SK-N-SH (cell line): ENCODE measurements around the gene PCGF3. TPM values are rescaled to one million over a fixed set of nuclear protein-coding genes. Genes with fewer than 3 reads are reported as not detected.
"Not testable (repeated sequence)": the region's sequence is repeated elsewhere in the genome, so short reads cannot be mapped to it uniquely, and the experiment has no call there.

Experiments
- CTCF ChIA-PET: fragments of 300-600, 350-600 bp; formaldehyde crosslinking; extraction: SDS; loops from one replicate; lab custom pipeline; 2021; lab: Yijun Ruan, JAX
- POLR2A ChIA-PET: fragments of 350-600 bp; sonication (Branson Sonifier 250); formaldehyde crosslinking; extraction: SDS; loops from one replicate; lab custom pipeline; 2020; ENCODE audit warnings: antibody characterized with exemption, inconsistent platforms; lab: Yijun Ruan, JAX
- DNase-seq: peaks from one replicate; pipeline ENCODE4 v3.0.0; 2012
- H2AFZ ChIP-seq: fragments of 200-600 bp; sonication (generic); 2 replicates; pipeline ENCODE4 v1.8.1; 2016; ENCODE audit warnings: antibody characterized with exemption, mild to moderate bottlenecking, low read depth
- H3F3A ChIP-seq: fragments of 200-600 bp; sonication (generic); replicated peaks from 2 replicates; pipeline ENCODE3; 2016; ENCODE audit warnings: antibody characterized with exemption, mild to moderate bottlenecking; ENCODE audit not compliant: insufficient read depth
- H3K27ac ChIP-seq, 2 experiments: fragments of 200-500 bp in 1 of 2; fragments of 200-600 bp in 1 of 2; sonication (Bioruptor generic) in 1 of 2; sonication (generic), shearing (Covaris generic) in 1 of 2; 2 replicates each; pipeline versions ENCODE4 v1.5.1 to v1.6.1; 2014 to 2016; ENCODE audit warnings: low read depth in 2 of 2, inconsistent platforms in 1 of 2, low read length in 1 of 2, mild to moderate bottlenecking in 1 of 2, mixed read lengths in 1 of 2
- H3K27me3 ChIP-seq: fragments of 200-600 bp; sonication (generic), shearing (Covaris generic); 2 replicates; pipeline ENCODE4 v1.6.1; 2016; ENCODE audit warnings: mixed run types; ENCODE audit not compliant: insufficient read depth
- H3K36me3 ChIP-seq, 2 experiments: fragments of 200-500 bp in 1 of 2; fragments of 200-600 bp in 1 of 2; sonication (Bioruptor generic) in 1 of 2; sonication (generic) in 1 of 2; replicated peaks in 1 of 2; 2 replicates each; pipeline versions ENCODE3 to v1.5.1; 2014 to 2016; ENCODE audit warnings: low read length in 1 of 2, mild to moderate bottlenecking in 1 of 2; ENCODE audit not compliant: insufficient read depth in 2 of 2, control insufficient read depth in 1 of 2
- H3K4me1 ChIP-seq, 2 experiments: fragments of 200-500 bp in 1 of 2; fragments of 200-600 bp in 1 of 2; sonication (Bioruptor generic) in 1 of 2; sonication (generic), shearing (Covaris generic) in 1 of 2; 2 replicates each; pipeline versions ENCODE4 v1.5.1 to v1.6.1; 2014 to 2016; ENCODE audit warnings: low read depth in 1 of 2, low read length in 1 of 2, mixed run types in 1 of 2; ENCODE audit not compliant: insufficient read depth in 2 of 2, control insufficient read depth in 1 of 2
- H3K4me2 ChIP-seq: fragments of 200-600 bp; sonication (generic), shearing (Covaris generic); 2 replicates; pipeline ENCODE4 v1.6.1; 2017; ENCODE audit warnings: mixed run types
- H3K4me3 ChIP-seq, 2 experiments: fragments of 200-500 bp in 1 of 2; fragments of 200-600 bp in 1 of 2; sonication (Bioruptor generic) in 1 of 2; sonication (generic), shearing (Covaris generic) in 1 of 2; 2 replicates each; pipeline versions ENCODE4 v1.5.1 to v1.8.1; 2014 to 2016; ENCODE audit warnings: low read depth in 2 of 2, inconsistent platforms in 1 of 2, low read length in 1 of 2, mild to moderate bottlenecking in 1 of 2, mixed read lengths in 1 of 2, moderate library complexity in 1 of 2
- H3K79me2 ChIP-seq: fragments of 200-600 bp; sonication (generic); 2 replicates; pipeline ENCODE4 v1.8.1; 2017; ENCODE audit warnings: mild to moderate bottlenecking; ENCODE audit not compliant: insufficient read depth
- H3K9ac ChIP-seq: fragments of 200-600 bp; sonication (generic); 2 replicates; pipeline ENCODE4 v1.6.1; 2017; ENCODE audit warnings: mixed run types
- H3K9me2 ChIP-seq: fragments of 200-600 bp; sonication (generic); 2 replicates; pipeline ENCODE4 v1.6.1; 2017; ENCODE audit warnings: mixed run types
- H3K9me3 ChIP-seq: fragments of 200-600 bp; sonication (generic); 2 replicates; pipeline ENCODE4 v1.6.1; 2017; ENCODE audit warnings: mixed run types, mild to moderate bottlenecking, moderate library complexity
- H4K20me1 ChIP-seq: fragments of 200-600 bp; sonication (generic); 2 replicates; pipeline ENCODE4 v1.6.1; 2017; ENCODE audit warnings: mild to moderate bottlenecking, mixed run types; ENCODE audit not compliant: insufficient read depth
- CHD2 ChIP-seq: fragments of 150-350 bp; IDR thresholded peaks from 2 replicates; pipeline ENCODE4 v1.6.1; 2018; ENCODE audit warnings: low read length; ENCODE audit not compliant: partially characterized antibody
- ELF1 ChIP-seq: IDR thresholded peaks from 2 replicates; pipeline ENCODE4 v1.4.0; 2012
- EP300 ChIP-seq, 2 experiments: IDR thresholded peaks; 2 replicates each; pipeline versions ENCODE4 v1.4.0 to v1.6.1; 2012; ENCODE audit warnings: borderline replicate concordance in 1 of 2, low read depth in 1 of 2, low read length in 1 of 2
- EZH2phosphoT487 ChIP-seq: fragments of 200-600 bp; sonication (generic); IDR thresholded peaks from 2 replicates; pipeline ENCODE4 v1.6.1; 2017; ENCODE audit warnings: low read depth, mixed run types, mild to moderate bottlenecking, antibody characterized with exemption, moderate library complexity, borderline replicate concordance
- FOXJ3 ChIP-seq: sonication (generic); formaldehyde crosslinking; IDR thresholded peaks from 2 replicates; pipeline ENCODE4 v1.5.1; 2020; ENCODE audit warnings: mild to moderate bottlenecking, missing genetic modification reagents
- MEF2A ChIP-seq: IDR thresholded peaks from 2 replicates; pipeline ENCODE4 v1.4.0; 2012; ENCODE audit warnings: low read depth, borderline replicate concordance
- MXI1 ChIP-seq: IDR thresholded peaks from 2 replicates; pipeline ENCODE4 v1.6.1; 2012; ENCODE audit warnings: mild to moderate bottlenecking, low read depth, low read length, improper control_type of control experiment
- NRF1 ChIP-seq: IDR thresholded peaks from 2 replicates; pipeline ENCODE4 v1.6.1; 2012; ENCODE audit warnings: low read depth, mild to moderate bottlenecking, low read length
- RAD21 ChIP-seq: IDR thresholded peaks from 2 replicates; pipeline ENCODE4 v1.6.1; 2012; ENCODE audit warnings: mild to moderate bottlenecking, low read length
- RCOR1 ChIP-seq: fragments of 150-350 bp; IDR thresholded peaks from 2 replicates; pipeline ENCODE4 v1.6.1; 2017; ENCODE audit warnings: antibody characterized with exemption, low read length
- RXRA ChIP-seq: IDR thresholded peaks from 2 replicates; pipeline ENCODE4 v1.4.0; 2012; ENCODE audit warnings: low read depth, mild to moderate bottlenecking, borderline replicate concordance
- SIN3A ChIP-seq: IDR thresholded peaks from 2 replicates; pipeline ENCODE4 v1.6.1; 2012; ENCODE audit warnings: low read depth, mild to moderate bottlenecking, low read length, moderate library complexity, borderline replicate concordance
- TCF12 ChIP-seq: IDR thresholded peaks from 2 replicates; pipeline ENCODE4 v1.4.0; 2012
- TEAD4 ChIP-seq: IDR thresholded peaks from 2 replicates; pipeline ENCODE4 v1.4.0; 2012; ENCODE audit warnings: mild to moderate bottlenecking, borderline replicate concordance; ENCODE audit not compliant: insufficient read depth
- WGBS: methylation state at CpG from one replicate; pipeline ENCODE4 v1.1.6; 2017; ENCODE audit warnings: low lambda C conversion rate; 5-methylcytosine and 5-hydroxymethylcytosine counted together
- polyA plus RNA-seq, 3 experiments: library from polyadenylated mRNA; depleted of rRNA; stranded (reverse); fragments of >200 nt; gene quantifications; 2 replicates each; pipeline ENCODE4 v1.2.3, GENCODE V29; 2012
- TF ChIP-seq, protein P1 (sequence below): IDR thresholded peaks from 2 replicates; pipeline ENCODE4; 2012
- TF ChIP-seq, protein P2 (sequence below): IDR thresholded peaks from 2 replicates; pipeline ENCODE4 v1.4.0; 2012; ENCODE audit warnings: low read depth, borderline replicate concordance
- TF ChIP-seq, protein P3 (sequence below): fragments of 150-350 bp; IDR thresholded peaks from 2 replicates; pipeline ENCODE4 v1.6.1; 2017; ENCODE audit warnings: antibody characterized with exemption, low read length, low read depth, borderline replicate concordance

The PCGF3 gene
- polyA plus RNA-seq, 1 of the 3 experiments (the other 2 are of a cell fraction), result 44.8 TPM

DNA sequence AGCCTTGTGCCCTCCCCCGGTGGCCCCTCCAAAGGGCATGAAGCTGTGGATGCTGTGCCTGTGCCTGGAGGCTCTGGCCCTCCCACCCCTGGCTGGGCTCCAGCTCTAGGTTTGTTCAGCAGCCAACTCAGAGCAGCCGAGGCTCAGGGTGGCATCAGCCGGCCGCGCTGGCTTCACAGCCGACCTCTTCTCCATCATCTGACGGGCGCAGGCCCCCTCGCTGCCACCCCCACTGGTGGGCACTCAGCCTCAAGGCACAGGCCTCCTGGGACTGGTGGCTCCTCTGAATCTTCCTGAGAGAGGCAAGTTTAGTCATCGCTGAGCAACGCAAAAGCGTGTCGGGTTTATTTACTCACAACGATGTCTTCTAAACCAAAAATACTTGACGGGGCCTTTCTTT, 46.0 kb downstream of the PCGF3 start (continued):
- TF ChIP-seq, protein P1, sequence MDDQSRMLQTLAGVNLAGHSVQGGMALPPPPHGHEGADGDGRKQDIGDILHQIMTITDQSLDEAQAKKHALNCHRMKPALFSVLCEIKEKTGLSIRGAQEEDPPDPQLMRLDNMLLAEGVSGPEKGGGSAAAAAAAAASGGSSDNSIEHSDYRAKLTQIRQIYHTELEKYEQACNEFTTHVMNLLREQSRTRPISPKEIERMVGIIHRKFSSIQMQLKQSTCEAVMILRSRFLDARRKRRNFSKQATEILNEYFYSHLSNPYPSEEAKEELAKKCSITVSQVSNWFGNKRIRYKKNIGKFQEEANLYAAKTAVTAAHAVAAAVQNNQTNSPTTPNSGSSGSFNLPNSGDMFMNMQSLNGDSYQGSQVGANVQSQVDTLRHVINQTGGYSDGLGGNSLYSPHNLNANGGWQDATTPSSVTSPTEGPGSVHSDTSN, result no peak
- TF ChIP-seq RCOR1 (no peak), MEF2A (no peak)
- TF ChIP-seq, all 33 proteins: peak for 0

DNA sequence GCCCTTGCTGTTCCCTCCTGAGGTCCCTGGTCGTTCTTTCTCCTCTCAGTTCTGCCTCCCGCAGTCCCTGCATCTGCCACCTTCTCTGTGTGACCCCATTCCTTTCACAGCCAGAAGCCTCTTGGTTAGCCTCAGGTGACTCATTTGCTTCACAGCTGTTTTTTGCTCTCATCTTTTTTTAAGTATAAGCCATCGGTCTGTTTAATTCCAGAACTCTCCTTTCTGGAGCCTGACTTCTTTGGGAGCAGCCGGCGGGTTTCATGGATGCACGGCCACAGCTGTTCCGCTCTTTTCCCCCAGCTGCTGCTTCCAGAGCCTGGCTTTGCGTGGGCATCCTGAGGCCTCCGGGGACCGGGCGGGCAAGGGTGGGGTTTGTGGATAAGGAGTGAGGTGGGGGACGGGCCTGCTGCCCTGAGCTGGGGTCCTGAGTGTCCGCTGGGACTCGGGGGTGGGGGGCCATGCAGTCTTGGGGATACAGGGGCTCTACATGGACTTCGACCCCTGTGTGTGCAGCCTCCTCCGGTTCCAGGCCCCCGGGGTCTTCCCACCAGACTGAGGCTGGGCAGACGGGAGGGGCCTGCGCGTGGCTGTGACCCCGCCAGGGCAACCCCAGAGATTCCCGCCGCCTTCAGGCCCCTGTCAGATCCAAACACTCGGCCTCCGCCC, 46.7 kb downstream of the PCGF3 start:
- TF ChIP-seq TCF12 (no peak), MXI1 (no peak), NRF1 (no peak), CHD2 (no peak), TEAD4 (no peak), EP300 (IDR thresholded peaks at IDR 0.05; ENCODE audit: borderline replicate concordance in 1 of 2, low read depth in 1 of 2, low read length in 1 of 2) (no peak), EZH2phosphoT487 (no peak), RXRA (no peak), ELF1 (no peak), RAD21 (no peak), SIN3A (no peak), FOXJ3 (CRISPR knock-in tag) (no peak)
- TF ChIP-seq, protein P2, sequence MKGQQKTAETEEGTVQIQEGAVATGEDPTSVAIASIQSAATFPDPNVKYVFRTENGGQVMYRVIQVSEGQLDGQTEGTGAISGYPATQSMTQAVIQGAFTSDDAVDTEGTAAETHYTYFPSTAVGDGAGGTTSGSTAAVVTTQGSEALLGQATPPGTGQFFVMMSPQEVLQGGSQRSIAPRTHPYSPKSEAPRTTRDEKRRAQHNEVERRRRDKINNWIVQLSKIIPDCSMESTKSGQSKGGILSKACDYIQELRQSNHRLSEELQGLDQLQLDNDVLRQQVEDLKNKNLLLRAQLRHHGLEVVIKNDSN, result no peak
- TF ChIP-seq, protein P3, sequence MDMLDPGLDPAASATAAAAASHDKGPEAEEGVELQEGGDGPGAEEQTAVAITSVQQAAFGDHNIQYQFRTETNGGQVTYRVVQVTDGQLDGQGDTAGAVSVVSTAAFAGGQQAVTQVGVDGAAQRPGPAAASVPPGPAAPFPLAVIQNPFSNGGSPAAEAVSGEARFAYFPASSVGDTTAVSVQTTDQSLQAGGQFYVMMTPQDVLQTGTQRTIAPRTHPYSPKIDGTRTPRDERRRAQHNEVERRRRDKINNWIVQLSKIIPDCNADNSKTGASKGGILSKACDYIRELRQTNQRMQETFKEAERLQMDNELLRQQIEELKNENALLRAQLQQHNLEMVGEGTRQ, result no peak
- TF ChIP-seq, all 33 proteins: peak for 0
- Histone ChIP-seq H2AFZ (no peak overlapping the region), H3K4me2 (no peak overlapping the region), H3K9ac (no peak overlapping the region), H3K27me3 (no peaks in the 10 kb centered on the region), H3K79me2 (peaks cover 37% of the 10 kb centered on the region), H3K9me3 (no peaks in the 10 kb centered on the region), H4K20me1 (peaks cover 19% of the 10 kb centered on the region; the same call in 1 of the 2 replicates), H3K36me3 (peaks cover 31 to 42% of the 10 kb centered on the region in 2 experiments), H3K4me1 (peaks cover 6 to 8% of the 10 kb centered on the region in 2 experiments; a peak in 2 of 4 replicates), H3K9me2 (no peaks in the 10 kb centered on the region), H3K27ac (no peak overlapping the region), H3K4me3 (no peak overlapping the region), H3F3A (no peaks in the 10 kb centered on the region)
- DNase-seq, result no peak
- CTCF ChIA-PET, result interaction anchor here (1.2 to 3.1 kb wide), 2 partner anchors 10 to 77 kb away, joined by 3 to 26 read pairs; no protein-coding TSS in a partner anchor
- POLR2A ChIA-PET, result no interaction called here
- WGBS, result 95% methylated on average over 15 of the region's 25 CpGs

DNA sequence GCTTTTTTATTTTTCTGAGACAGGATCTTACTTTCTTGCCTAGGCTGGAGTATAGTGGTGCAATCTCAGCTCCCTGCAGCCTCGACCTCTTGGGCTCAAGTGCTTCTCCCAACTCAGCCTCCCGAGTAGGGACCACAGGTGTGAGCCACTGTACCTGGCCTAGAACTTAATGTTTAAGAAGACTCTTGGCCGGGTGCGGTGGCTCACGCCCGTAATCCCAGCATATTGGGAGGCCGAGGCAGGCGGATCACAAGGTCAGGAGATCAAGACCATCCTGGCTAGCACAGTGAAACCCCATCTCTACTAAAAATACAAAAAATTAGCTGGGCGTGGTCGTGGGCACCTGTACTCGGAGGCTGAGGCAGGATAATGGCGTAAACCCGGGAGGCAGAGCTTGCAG, 47.6 kb downstream of the PCGF3 start:
- H3K4me2 ChIP-seq, H2AFZ ChIP-seq, H3K27me3 ChIP-seq, H3K4me3 ChIP-seq, DNase-seq, H3F3A ChIP-seq, H3K4me1 ChIP-seq, H3K9me2 ChIP-seq, H3K9ac ChIP-seq, H3K27ac ChIP-seq, POLR2A ChIA-PET, H3K9me3 ChIP-seq: not testable (repeated sequence)
- CTCF ChIA-PET, result interaction anchor here (2.0 to 3.1 kb wide), 2 partner anchors 10 to 11 kb away, joined by 10 to 26 read pairs; no protein-coding TSS in a partner anchor
- Histone ChIP-seq H4K20me1 (peaks cover 19% of the 10 kb centered on the region; the same call in 1 of the 2 replicates), H3K79me2 (peaks cover 38% of the 10 kb centered on the region), H3K36me3 (peaks cover 30 to 39% of the 10 kb centered on the region in 2 experiments)
- 98% methylated on average over 13 of the region's 13 CpGs for WGBS
